ENCODE results near the gene PPP1R1B.

DNA sequence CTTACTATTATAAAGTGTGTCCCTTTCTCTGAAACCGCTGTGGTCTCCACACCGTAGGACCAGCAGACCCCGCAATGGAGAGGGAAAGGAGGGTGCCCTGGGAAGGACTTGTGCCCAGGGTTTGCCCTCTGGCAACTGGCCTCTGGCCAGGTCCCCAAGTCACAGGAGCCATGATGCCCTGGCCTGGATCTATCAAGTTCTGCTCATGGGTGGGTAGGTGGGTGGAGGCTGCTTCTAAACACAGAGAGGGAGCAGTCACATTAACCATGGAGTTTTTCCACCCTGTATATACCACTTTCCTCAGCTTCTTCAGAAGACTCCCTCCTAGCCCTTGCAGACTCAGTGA, 9.7 kb upstream of the PPP1R1B start:
- TF ChIP-seq, protein P1, sequence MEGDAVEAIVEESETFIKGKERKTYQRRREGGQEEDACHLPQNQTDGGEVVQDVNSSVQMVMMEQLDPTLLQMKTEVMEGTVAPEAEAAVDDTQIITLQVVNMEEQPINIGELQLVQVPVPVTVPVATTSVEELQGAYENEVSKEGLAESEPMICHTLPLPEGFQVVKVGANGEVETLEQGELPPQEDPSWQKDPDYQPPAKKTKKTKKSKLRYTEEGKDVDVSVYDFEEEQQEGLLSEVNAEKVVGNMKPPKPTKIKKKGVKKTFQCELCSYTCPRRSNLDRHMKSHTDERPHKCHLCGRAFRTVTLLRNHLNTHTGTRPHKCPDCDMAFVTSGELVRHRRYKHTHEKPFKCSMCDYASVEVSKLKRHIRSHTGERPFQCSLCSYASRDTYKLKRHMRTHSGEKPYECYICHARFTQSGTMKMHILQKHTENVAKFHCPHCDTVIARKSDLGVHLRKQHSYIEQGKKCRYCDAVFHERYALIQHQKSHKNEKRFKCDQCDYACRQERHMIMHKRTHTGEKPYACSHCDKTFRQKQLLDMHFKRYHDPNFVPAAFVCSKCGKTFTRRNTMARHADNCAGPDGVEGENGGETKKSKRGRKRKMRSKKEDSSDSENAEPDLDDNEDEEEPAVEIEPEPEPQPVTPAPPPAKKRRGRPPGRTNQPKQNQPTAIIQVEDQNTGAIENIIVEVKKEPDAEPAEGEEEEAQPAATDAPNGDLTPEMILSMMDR (conservative IDR thresholded peaks at IDR 0.05; ENCODE audit: low read depth, low read length): no peak
- no peak for TF ChIP-seq EZH2 (IDR thresholded peaks at IDR 0.05; ENCODE audit: borderline replicate concordance, low read depth, low read length, poor library complexity, severe bottlenecking)
